ENCODE data around the gene ZBTB20.

GRCh38 chr3:114496021-114496434, 651.1 kb downstream of the ZBTB20 start:
- TF ChIP-seq REST (IDR thresholded peaks at IDR 0.05; ENCODE audit: insufficient read depth in 1 of 2, low read depth in 2 of 2, low read length in 2 of 2) (no peak), SIN3A (IDR thresholded peaks at IDR 0.05; ENCODE audit: borderline replicate concordance, insufficient read depth, low read length) (no peak)
